Right ventricle myocardium superior (tissue), 1 donor: ENCODE measurements around the gene ANKS1B. TPM values are rescaled to one million over a fixed set of nuclear protein-coding genes. Genes with fewer than 3 reads are reported as not detected.

ENCODE experiments used
- ATAC-seq: fragments of 200-7000 bp; cut with Tn5 transposase; one replicate; pipeline ENCODE4 v1.9.1; 2020; ENCODE audit warnings: mild to moderate bottlenecking; ENCODE audit not compliant: poor library complexity
- DNase-seq: peaks from one replicate; pipeline ENCODE4 v3.0.0-alpha.2; 2020
- intact Hi-C: fragments of 100-400 bp; cut with DNase I; formaldehyde crosslinking; loops from one replicate; pipeline ENCODE4 v1.11.2; 2022
- total RNA-seq: library from RNA; stranded (reverse); fragmentation: NEBNext Ultra II Directional; extraction: Animal tissue kit (Norgen Biotek cat#: 25700); gene quantifications from one replicate; pipeline ENCODE4 v1.2.1, GENCODE V29; 2021
- donor health status: DM: no; HTN: yes; CAD: no; lungs with severe emphysema.

Gene ANKS1B
- total RNA-seq, 1 donor from 2014 or later = 1.2 TPM

DNA sequence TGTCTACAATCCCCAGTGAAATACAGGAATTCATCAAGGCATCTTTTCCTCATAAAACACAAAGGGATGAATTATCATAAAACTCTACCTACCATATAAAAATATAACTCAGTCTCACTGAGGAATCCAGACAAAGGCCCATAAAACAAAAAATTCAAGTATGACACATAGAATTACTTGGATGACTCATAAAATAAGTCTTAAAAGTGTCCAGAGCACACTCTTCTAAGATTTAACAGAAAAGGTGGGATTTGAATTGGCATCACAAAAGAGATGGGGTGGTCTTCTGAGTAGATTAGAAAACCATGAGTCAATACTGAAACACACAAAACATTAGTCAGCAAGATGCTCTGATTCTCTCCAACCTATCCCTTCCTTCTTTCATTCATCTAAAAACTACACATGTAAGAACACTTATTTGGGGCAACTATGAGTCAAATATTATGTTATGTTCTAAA lies 539.8 kb downstream of the ANKS1B start:
- DNase-seq (no peak), ATAC-seq (no peak)
- intact Hi-C loops = no loop called here

DNA sequence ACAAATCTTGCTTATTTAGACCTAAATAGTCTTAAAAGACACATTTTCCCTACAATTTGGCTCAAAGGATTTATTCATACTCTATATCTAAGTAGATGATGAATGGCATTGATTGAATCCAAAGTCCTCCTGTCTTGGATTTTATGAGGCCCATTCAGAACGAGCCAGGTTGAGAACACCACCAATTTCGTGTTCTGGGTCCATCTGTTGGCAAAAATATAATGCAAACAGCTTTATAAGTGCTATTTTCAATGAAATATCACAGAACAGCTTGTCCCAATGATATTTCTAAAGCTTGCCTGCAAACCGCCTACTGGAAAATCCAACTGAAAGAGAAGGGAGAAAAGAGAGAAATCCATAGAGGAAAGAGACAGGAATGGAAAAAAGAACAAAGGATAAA lies 542.0 kb downstream of the ANKS1B start:
- ATAC-seq = no peak
- intact Hi-C loops = no loop called here
- no peak for DNase-seq

DNA sequence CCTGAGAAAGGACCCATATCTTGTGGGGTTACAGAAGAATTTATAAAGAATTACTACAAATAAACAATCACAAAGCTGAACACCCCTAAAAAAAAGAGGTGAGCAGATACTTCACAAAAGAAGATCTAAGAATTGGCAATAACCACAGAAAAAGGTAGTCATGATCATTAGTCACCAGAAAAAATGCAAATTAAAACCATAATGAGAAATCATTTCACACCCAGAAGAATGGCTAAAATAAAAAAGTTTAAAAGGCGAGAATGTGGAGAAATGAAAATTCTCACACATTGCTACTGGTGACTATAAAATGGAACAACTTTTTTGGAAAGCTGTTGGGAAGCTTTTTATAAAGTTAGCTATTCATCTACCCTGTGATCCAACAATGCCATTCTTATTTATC lies 545.3 kb downstream of the ANKS1B start:
- intact Hi-C loops = no loop called here
- DNase-seq = no peak
- ATAC-seq = no peak

DNA sequence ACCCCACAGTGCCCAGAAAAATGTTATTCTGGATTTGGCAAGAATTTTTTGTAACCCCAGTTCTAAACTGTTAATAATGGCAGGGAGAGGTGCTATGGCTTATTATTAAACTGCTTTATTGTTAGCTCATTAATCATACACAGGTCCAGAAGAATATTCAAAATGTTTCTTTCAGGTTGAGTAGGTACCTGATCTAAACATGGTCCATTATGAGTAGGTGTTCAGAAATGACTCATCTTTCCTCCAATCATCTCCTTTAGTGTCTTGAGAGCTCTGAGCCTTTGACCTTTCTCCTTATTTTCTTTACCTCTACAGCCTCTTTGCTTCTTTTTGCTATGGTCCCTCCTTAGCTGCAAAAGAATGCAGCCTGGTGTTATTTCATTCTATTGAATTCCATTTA lies 548.2 kb downstream of the ANKS1B start:
- intact Hi-C loops = no loop called here
- ATAC-seq (no peak), DNase-seq (no peak)

DNA sequence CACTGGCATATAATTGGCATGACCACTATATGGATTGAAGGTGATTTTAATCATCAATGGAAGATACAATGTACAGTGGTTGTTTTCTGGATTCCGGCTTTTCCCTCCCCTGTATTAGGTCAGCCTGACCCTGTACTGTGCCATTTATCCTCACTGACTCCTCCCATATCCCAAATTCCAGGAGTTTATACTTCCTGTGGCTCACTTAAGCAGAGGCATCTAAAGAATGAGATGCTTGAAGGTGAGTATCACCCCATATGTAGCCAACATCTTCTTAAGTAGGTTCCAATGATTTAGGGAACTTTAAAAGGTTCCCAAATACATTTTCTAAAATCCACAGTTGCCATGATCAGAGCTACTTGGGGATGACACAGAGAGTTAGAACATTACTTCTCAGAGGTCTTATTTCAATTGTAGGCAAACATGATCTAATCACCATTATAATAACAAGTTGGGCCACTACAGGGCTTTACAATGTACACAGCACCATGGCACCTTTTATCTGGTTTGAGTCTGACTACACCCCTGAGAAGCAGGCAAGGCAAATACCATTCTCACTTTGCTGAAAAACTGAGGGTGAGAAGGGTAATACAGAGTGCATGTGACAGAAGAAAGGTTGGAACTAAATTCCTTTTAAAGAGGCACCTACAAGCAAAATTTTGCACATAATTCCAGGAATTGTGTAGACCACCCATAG lies 549.5 kb downstream of the ANKS1B start:
- ATAC-seq (no peak), DNase-seq (no peak)
- intact Hi-C loops = no loop called here

DNA sequence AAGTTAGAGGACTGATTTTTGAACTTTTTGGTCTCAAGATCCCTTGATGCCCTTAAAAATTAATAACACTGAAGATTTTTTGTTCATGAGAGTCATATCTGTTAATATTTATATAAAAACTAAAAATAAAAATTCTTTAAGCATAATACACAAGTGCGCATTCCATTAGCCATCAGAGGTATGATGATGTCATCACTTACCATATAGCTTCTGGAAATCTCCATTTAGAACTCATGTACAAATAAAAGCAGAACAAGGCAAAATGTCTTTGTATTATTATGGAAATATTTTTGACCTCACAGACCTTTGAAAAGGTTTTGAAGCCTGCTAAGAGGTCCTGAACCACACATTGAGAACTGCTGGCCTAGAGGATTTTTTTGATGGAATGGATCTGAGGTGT lies 551.6 kb downstream of the ANKS1B start:
- DNase-seq (no peak), ATAC-seq (no peak)
- intact Hi-C loops = no loop called here

DNA sequence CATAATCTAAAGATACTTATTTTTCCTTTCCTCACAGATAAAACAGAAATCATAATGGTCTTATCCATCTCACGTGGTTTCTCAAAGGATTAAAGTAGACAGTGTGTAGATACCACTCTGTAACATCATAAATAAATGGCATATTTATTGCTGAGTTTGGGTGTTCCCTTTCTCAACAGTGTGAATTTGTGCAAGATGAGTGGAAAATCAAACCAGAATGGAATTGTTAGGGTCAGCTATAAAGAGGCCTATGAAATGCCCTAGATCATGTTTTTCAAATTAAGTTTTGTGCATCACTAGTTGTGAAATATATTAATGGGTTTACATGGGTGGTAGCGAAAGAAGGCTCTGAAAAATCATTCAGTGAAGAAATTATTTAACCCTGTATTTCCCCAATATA lies 553.5 kb downstream of the ANKS1B start:
- intact Hi-C loops = no loop called here
- DNase-seq (no peak), ATAC-seq (no peak)

DNA sequence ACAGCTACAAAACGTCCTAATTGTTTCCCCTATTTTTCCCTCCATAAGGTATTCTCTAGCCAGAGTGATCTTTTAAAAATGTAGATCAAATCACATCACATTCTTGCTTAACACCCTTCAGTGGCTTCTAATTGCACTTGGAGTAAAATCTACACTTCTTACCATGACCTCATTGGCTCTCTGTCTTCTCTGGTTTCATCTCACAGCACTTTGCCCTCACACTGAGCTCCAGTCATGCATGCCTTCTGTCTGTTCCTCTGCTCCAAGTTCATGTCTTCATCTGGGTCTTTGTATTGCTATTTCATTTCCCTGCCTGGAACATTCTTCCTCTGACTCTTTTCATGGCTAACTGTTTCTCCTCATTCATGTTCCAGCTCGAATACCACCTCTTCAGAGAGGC lies 557.6 kb downstream of the ANKS1B start:
- intact Hi-C loops = no loop called here
- ATAC-seq (no peak), DNase-seq (no peak)

DNA sequence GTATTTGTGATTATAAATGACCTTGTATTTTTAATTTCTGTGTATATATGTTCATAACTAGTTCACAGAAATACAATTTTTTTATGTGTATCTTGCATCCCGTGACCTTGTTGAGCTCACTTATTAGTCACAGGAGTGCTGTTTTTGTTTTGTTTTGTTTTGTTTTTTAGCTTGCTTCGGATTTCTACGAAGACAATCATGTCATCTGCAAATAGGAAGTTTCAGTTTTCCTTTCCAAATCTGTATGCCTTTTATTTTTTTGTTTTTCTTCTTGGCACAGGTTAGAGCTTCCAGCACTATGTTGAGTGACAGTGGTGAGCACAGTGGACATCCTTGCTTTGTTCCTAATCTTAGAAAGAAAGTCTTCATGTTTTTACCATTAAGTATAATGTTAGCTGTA lies 566.4 kb downstream of the ANKS1B start:
- ATAC-seq (no peak), DNase-seq (no peak)
- intact Hi-C loops = no loop called here

DNA sequence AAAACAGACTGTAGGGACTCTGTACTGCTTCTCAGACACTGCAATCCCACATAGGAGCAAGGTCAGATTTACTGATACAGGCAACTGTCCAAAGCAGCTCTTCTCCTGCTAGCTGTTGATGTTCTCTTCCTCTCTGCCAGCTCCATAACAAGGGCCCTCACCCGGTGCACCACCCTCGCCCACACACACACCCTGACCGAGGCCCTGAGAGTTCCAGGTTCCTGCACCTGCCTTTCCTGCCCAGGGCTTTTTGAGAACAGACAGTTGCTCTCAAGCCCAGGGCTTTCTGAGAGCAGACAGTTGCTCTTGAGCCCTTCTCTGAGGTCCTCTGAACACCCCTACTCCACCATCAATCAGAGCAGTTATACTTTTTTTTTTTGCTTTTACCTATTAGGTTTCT lies 571.0 kb downstream of the ANKS1B start:
- intact Hi-C loops = no loop called here
- DNase-seq (no peak), ATAC-seq (no peak)

DNA sequence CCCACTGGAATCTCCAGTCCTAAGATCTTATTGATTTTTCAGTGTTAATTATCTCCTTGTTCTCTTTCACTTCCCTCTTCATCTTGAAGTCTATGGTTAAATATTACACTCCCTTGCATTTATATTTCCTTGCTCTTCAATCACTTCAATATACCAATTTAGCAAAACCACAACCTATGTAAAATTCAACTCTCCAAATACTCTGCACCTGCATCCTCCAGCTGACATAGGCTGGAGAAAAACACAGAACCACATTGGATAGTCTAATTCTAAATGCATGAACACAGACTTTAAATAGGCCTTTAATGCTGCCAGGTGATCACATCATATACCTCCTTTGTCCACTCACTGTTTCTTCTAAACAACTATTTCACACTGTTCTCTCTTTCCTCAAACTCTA lies 591.0 kb downstream of the ANKS1B start:
- no peak for ATAC-seq
- no peak for DNase-seq
- intact Hi-C loops = no loop called here

DNA sequence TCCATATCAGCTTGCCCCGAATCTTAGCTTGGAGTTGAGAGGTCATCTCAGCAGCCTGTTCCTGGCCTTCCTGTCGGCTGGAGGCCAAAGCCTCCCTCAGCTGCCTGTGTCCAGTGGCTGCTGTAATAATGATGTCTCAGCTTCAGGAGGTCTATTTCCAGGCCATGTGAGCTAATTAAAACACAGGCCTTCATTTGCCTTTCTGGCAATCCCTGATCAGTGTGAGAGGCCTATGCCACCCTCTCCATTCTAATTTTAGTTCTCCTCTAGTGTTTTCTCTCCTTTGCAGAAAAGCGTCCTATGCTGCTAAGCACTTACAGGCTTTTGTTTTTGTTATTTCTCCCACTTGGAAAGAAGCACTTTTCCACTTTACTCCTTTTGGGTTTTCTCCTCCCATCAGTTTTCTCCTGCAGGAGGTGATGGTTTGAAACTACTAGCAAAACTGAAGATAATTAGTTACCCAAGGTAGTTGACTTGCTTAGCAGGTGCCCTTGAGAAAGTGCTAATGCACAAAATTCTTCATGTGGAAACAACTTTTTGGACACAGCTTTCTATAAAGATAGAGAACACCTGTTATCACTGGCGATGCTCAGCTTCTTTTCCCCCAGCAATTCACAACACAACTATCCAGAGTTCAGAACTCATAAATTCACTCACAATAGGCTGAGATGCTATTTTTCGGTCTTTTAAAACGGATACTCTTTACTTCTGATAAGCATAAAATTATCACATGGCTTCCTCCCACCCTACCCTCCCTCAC lies 592.5 kb downstream of the ANKS1B start:
- DNase-seq (no peak), ATAC-seq (no peak)
- intact Hi-C loops = no loop called here

DNA sequence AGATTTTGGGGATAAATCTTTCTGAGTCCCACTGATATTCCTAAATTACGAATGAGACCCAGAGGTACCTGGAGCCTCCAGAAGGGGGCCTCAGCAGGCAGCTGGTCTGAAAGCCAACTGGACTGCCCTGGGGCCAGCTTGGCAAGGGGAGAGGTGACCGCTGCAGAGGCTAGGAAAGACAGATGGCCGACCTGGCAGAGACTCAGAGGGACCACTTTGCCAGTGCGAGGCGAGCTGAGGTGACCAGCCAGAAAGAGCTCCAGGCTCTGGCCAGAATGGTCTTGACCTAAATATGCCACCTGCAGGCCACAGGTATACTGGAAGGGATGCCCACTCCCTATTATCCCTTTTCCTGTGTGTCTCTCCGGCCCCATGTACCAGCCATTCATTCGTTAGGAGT lies 594.0 kb downstream of the ANKS1B start:
- intact Hi-C loops = no loop called here
- DNase-seq = no peak
- ATAC-seq = no peak

DNA sequence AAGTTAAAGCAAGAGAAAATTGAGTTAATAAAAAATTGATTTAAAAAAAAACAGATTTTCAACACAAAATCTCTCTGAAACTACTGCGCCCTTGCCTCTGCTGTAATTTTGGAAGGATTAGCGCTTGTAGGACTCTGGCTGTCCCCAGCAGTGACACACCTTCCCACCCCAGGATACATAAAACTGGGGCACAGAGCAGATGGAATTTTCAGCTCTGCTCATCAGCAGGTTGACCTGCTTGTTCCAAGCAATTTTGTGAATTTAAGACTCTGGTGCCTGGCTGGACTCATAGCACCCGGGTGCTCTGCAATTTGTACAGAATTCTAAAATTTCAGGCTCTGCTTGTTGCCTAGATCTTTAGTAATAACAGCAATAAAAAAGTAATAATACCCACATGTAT lies 595.0 kb downstream of the ANKS1B start:
- intact Hi-C loops = no loop called here
- DNase-seq (no peak), ATAC-seq (no peak)

DNA sequence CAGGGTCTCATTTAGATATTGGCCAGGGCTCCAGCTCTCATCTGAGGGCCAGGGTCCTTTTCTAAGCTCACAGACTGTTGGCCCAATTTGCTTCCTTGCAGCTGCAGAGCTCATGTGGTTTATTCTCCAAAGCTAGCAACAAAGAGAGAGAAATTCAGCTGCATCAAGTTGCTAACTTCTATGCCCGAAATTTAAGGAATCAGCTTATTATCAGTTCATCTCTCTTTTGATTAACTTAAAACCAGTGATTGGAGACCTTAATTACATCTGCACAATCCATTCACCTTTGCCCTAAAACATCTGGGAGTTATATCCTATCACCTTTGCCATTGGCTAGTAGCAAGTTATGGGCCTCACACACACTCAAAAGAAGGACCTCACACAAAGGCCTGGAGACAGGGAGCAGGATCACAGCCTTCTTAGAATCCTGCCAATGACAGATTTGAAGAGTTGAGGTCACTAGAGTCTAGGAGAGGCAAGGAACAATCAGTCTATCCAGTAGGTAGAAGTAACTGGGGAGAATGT lies 596.0 kb downstream of the ANKS1B start:
- no peak for DNase-seq
- intact Hi-C loops = no loop called here
- ATAC-seq = no peak

DNA sequence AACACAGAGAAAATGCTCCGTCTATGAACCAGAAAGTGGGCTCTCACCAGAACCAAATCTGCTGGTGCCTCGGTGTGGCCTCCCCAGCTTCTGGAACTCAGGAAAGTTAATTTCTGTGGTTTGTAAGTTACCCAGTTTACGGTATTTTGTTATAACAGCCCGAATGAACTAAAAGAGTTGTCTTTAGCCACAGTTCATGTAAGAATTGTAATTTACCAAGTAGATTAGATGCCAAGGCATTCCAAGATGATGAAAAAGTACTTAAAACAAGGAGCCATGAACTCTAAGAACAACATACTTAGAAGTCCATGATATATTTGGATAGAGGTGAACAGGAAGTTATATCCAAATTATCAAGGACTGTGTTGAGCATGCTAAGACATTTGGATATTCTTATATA lies 597.1 kb downstream of the ANKS1B start:
- ATAC-seq (no peak), DNase-seq (no peak)
- intact Hi-C loops = no loop called here

DNA sequence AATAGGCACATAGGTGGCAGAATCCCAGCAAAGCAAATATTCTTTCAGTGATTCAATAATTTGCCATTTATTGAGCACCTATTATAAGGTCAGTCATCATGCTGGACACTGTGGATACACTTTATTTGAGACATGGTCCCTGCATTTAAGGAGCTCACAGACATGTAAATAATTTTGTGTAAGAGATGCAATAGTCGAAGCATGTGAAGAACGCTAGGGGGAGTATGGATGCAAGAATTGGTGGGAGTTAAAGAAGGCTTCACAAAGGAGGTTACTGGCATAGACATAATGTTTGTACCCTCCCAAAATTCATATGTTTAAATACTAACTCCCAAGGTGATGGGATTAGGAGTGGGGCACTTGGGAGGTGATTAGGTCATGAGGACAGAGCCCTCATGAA lies 597.8 kb downstream of the ANKS1B start:
- ATAC-seq (no peak), DNase-seq (no peak)
- intact Hi-C loops = no loop called here

DNA sequence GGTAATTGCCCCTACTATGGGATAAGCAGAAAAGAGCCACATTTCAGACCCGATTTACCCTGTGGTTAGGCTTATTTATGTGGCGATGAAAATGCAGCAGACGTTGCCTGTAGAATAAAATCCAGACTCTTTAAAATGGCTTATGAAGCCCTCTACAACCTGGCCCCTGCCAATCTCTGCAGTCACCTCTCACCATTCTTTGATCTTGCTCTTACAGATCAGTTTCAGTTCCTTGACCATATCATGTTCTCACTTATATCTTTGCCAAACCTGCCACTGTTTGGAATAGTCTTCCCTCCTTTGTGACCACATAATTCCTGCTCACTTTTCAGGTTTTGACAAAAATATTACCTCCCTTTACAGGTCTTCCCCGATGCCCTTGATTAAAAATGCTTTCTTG lies 601.5 kb downstream of the ANKS1B start:
- DNase-seq (no peak), ATAC-seq (no peak)
- intact Hi-C loops = no loop called here

DNA sequence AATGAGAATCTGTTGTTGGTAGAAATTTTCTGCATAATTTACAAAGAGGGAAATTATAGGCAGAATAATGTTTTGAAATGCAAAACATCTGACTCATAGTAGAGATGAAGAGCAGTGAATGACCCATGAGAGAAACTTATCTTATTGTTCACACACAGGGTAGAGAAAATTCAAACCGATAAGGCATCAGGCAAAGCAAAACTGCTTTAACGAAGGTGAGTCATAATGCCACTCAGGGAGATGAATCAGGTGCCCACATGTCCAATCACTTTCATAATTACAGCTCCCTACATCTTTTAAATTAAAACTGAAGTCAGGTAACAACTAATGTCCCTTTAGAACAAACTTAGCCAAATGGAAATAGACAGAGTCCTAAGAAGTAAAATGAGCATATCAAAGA lies 602.7 kb downstream of the ANKS1B start:
- ATAC-seq = no peak
- intact Hi-C loops = no loop called here
- DNase-seq = no peak

DNA sequence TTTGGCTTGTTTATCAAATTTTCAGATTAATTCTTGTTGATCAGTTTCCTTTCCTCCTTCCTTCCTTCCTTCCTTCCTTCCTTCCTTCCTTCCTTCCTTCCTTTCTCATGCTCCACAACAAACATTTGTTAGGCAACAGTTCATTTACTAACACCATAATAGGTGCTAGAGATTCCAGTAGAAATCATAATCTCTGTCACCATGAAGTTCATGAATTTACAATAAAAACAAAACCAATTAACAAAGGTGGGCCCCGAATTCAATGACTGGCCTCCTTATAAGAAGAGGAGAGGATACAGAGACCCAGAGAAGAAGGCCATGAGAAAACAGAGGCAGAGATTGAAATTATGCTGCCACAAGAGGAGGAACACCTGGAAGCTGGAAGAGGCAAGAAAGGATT lies 604.0 kb downstream of the ANKS1B start:
- no peak for DNase-seq
- no peak for ATAC-seq
- intact Hi-C loops = no loop called here
